ENCODE results near the gene WDFY1. TPM values are rescaled to one million over a fixed set of nuclear protein-coding genes. Genes with fewer than 3 reads are reported as not detected.

Gene WDFY1
- total and polyA plus RNA-seq, 3 donors from 2014 or later = 29.5 to 62.9 (median 49.4) TPM

- Histone ChIP-seq H3K4me3 (no peak overlapping the region), H3K9me3 (no peaks in the 10 kb centered on the region), H3K27ac (no peak overlapping the region), H3K36me3 (ENCODE audit: low read depth, missing control alignments) (no peaks in the 10 kb centered on the region), H3K27me3 (no peaks in the 10 kb centered on the region), H3K4me1 (peaks cover 9% of the 10 kb centered on the region)
- WGBS, 2 donors = 36 to 42% methylated on average over 2 of the region's 2 CpGs
- intact Hi-C loops (cut with DNase I; ENCODE audit: low total_unique reads) = no loop called here
- no peak for DNase-seq
- TF ChIP-seq, protein P1, sequence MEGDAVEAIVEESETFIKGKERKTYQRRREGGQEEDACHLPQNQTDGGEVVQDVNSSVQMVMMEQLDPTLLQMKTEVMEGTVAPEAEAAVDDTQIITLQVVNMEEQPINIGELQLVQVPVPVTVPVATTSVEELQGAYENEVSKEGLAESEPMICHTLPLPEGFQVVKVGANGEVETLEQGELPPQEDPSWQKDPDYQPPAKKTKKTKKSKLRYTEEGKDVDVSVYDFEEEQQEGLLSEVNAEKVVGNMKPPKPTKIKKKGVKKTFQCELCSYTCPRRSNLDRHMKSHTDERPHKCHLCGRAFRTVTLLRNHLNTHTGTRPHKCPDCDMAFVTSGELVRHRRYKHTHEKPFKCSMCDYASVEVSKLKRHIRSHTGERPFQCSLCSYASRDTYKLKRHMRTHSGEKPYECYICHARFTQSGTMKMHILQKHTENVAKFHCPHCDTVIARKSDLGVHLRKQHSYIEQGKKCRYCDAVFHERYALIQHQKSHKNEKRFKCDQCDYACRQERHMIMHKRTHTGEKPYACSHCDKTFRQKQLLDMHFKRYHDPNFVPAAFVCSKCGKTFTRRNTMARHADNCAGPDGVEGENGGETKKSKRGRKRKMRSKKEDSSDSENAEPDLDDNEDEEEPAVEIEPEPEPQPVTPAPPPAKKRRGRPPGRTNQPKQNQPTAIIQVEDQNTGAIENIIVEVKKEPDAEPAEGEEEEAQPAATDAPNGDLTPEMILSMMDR (IDR thresholded peaks at IDR 0.05) = no peak
- no peak for TF ChIP-seq POLR2A (IDR thresholded peaks at IDR 0.05)
Measured at GRCh38 chr2:223856021-223856420, 89.1 kb downstream of the WDFY1 start.

DNA sequence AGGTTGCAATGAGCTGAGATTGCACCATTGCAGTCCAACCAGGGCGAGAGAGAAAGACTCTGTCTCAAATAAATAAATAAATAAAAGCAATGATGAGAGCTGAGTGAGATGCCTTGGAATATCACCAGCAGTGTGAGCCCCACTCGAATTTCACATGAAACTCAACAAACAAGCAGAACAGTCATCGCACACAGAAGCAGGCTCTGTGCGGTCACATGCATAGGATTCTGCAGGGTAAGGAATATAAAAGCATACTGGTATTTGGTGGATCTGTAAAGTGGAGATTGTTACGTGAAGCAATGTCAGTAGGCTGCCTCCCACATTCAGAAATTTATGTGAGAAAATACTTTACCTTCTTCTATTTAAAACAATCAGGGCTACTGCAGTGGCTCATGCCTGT is 89.7 kb downstream of the WDFY1 start:
- peaks cover 9% of the 10 kb centered on the region for H3K4me1 ChIP-seq
- intact Hi-C loops (cut with DNase I; ENCODE audit: low total_unique reads) = no loop called here
- no peak for DNase-seq

GRCh38 chr2:223854741-223855140 is 90.4 kb downstream of the WDFY1 start:
- Histone ChIP-seq H3K4me1 (peaks cover 9% of the 10 kb centered on the region), H3K27ac (no peak overlapping the region), H3K9me3 (no peaks in the 10 kb centered on the region), H3K4me3 (no peak overlapping the region), H3K27me3 (no peaks in the 10 kb centered on the region), H3K36me3 (ENCODE audit: low read depth, missing control alignments) (no peaks in the 10 kb centered on the region)
- no peak for TF ChIP-seq POLR2A (IDR thresholded peaks at IDR 0.05)
- TF ChIP-seq, protein P1 (IDR thresholded peaks at IDR 0.05) = no peak
- DNase-seq = no peak
- 92 to 94% methylated on average over 2 of the region's 2 CpGs for WGBS, 2 donors
- intact Hi-C loops (cut with DNase I; ENCODE audit: low total_unique reads) = no loop called here

More for the DNA sequence above, 89.7 kb downstream of the WDFY1 start:
- Histone ChIP-seq H3K9me3 (no peaks in the 10 kb centered on the region), H3K4me3 (no peak overlapping the region), H3K27me3 (no peaks in the 10 kb centered on the region), H3K27ac (no peak overlapping the region), H3K36me3 (ENCODE audit: low read depth, missing control alignments) (no peaks in the 10 kb centered on the region)
- 80 to 81% methylated on average over 5 of the region's 5 CpGs for WGBS, 2 donors
- no peak for TF ChIP-seq POLR2A (IDR thresholded peaks at IDR 0.05)
- TF ChIP-seq, protein P1 (IDR thresholded peaks at IDR 0.05) = no peak

DNA sequence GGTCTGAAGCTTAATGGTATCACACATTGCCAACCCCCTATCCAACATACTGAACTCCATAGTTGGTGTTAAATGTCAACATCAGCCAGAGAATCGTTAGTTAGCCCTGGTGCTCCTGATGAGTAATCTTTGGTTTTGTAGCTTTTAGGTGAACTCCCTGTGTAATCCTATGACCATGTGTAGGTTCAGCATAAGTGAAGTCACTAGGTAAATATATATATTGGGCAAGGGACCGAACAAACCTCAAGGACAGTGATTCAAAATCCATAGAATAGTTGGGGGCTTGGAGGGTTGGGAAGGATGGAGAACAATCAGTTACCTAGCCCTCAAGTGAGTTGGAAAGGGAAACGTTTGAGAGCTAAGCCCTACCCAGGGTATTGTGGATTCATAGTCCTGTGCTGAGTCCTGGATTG is 91.7 kb downstream of the WDFY1 start:
- Histone ChIP-seq H3K27ac (no peak overlapping the region), H3K27me3 (no peaks in the 10 kb centered on the region), H3K9me3 (no peaks in the 10 kb centered on the region), H3K4me1 (peaks cover 9% of the 10 kb centered on the region), H3K36me3 (ENCODE audit: low read depth, missing control alignments) (no peaks in the 10 kb centered on the region), H3K4me3 (no peak overlapping the region)
- intact Hi-C loops (cut with DNase I; ENCODE audit: low total_unique reads) = no loop called here
- TF ChIP-seq, protein P1 (IDR thresholded peaks at IDR 0.05) = no peak
- TF ChIP-seq POLR2A (IDR thresholded peaks at IDR 0.05) = no peak
- 83 to 90% methylated on average over 3 of the region's 3 CpGs for WGBS, 2 donors
- no peak for DNase-seq

GRCh38 chr2:223852281-223852795 is 92.8 kb downstream of the WDFY1 start:
- intact Hi-C loops (cut with DNase I; ENCODE audit: low total_unique reads) = no loop called here
- Histone ChIP-seq H3K4me1 (peaks cover 9% of the 10 kb centered on the region), H3K27me3 (no peaks in the 10 kb centered on the region), H3K27ac (no peak overlapping the region), H3K4me3 (no peak overlapping the region), H3K36me3 (ENCODE audit: low read depth, missing control alignments) (no peaks in the 10 kb centered on the region), H3K9me3 (no peaks in the 10 kb centered on the region)
- WGBS, 2 donors = 92 to 94% methylated on average over 3 of the region's 3 CpGs
- DNase-seq = no peak
- TF ChIP-seq, protein P1 (IDR thresholded peaks at IDR 0.05) = no peak
- no peak for TF ChIP-seq POLR2A (IDR thresholded peaks at IDR 0.05)
